Lower leg skin (tissue), 4 donors: ENCODE measurements around the gene STX8. TPM values are rescaled to one million over a fixed set of nuclear protein-coding genes. Genes with fewer than 3 reads are reported as not detected.

ENCODE experiments used
- DNase-seq, 2 donors: peaks; one replicate each; pipeline ENCODE4 v3.0.0-alpha.2; 2019; ENCODE audit warnings: low spot score in 2 of 2
- H3K4me3 ChIP-seq: fragments of 200-600 bp; sonication (generic); 2 replicates; pipeline ENCODE4 v1.5.1; 2017; ENCODE audit warnings: mild to moderate bottlenecking, low read depth; ENCODE audit not compliant: poor library complexity, severe bottlenecking
- CTCF ChIP-seq, 3 donors: fragments of 450-650 bp; IDR thresholded peaks; one replicate each; pipeline ENCODE4 v1.5.1; 2016; ENCODE audit warnings: antibody characterized with exemption in 3 of 3, mild to moderate bottlenecking in 3 of 3, moderate library complexity in 2 of 3
- POLR2A ChIP-seq, 2 donors: fragments of 450-650 bp; IDR thresholded peaks; one replicate each; pipeline ENCODE4 v1.6.1; 2016 to 2017; ENCODE audit warnings: antibody characterized with exemption in 2 of 2, mild to moderate bottlenecking in 1 of 2, moderate library complexity in 1 of 2
- WGBS, 2 donors: methylation state at CpG; one replicate each; pipeline ENCODE4 v1.1.5; 2018; 5-methylcytosine and 5-hydroxymethylcytosine counted together
- intact Hi-C: fragments of 100-400 bp; cut with DNase I; formaldehyde crosslinking; loops from one replicate; pipeline ENCODE4 v1.15.0; 2023; ENCODE audit warnings: low total_unique reads
- total RNA-seq, 4 donors: library from RNA; depleted of rRNA; stranded (reverse); fragments of >200 nt; gene quantifications; one replicate each; pipeline ENCODE4 v1.1.0, GENCODE V29; 2016

Gene STX8
- total RNA-seq, 4 donors from 2014 or later = 32.1 to 56.4 (median 45.1) TPM

GRCh38 chr17:9205520-9206409 lies 369.9 kb downstream of the STX8 start:
- 68 to 72% methylated on average over 14 of the region's 14 CpGs for WGBS, 2 donors
- TF ChIP-seq POLR2A (IDR thresholded peaks at IDR 0.05) = no peak
- TF ChIP-seq CTCF (IDR thresholded peaks at IDR 0.05) = no peak
- H3K4me3 ChIP-seq = no peak overlapping the region
- intact Hi-C loops = no loop called here
- DNase-seq = no peak

GRCh38 chr17:9204637-9205329 lies 370.8 kb downstream of the STX8 start:
- WGBS, 2 donors = 79 to 82% methylated on average over 5 of the region's 5 CpGs
- intact Hi-C loops = no loop called here
- TF ChIP-seq CTCF (IDR thresholded peaks at IDR 0.05) (no peak), POLR2A (IDR thresholded peaks at IDR 0.05) (no peak)

GRCh38 chr17:9203771-9204425 lies 371.7 kb downstream of the STX8 start:
- no peak overlapping the region for H3K4me3 ChIP-seq
- intact Hi-C loops = no loop called here
- WGBS, 2 donors = 80% methylated on average over 3 of the region's 3 CpGs
- TF ChIP-seq POLR2A (IDR thresholded peaks at IDR 0.05) (no peak), CTCF (IDR thresholded peaks at IDR 0.05) (no peak)
- DNase-seq = no peak

More at GRCh38 chr17:9204637-9205329, 370.8 kb downstream of the STX8 start:
- DNase-seq = no peak
- H3K4me3 ChIP-seq = no peak overlapping the region

GRCh38 chr17:9202532-9202931 lies 373.1 kb downstream of the STX8 start:
- WGBS, 2 donors = 88 to 91% methylated on average over 5 of the region's 5 CpGs
- no peak overlapping the region for H3K4me3 ChIP-seq
- no peak for TF ChIP-seq POLR2A (IDR thresholded peaks at IDR 0.05)
- no peak for TF ChIP-seq CTCF (IDR thresholded peaks at IDR 0.05)
- no peak for DNase-seq
- intact Hi-C loops = no loop called here

GRCh38 chr17:9200699-9201359 lies 374.8 kb downstream of the STX8 start:
- TF ChIP-seq CTCF (IDR thresholded peaks at IDR 0.05) (no peak), POLR2A (IDR thresholded peaks at IDR 0.05) (no peak)
- intact Hi-C loops = no loop called here
- no peak overlapping the region for H3K4me3 ChIP-seq
- WGBS, 2 donors = 83 to 94% methylated on average over 5 of the region's 5 CpGs
- DNase-seq = no peak
